ENCODE results near the gene NNAT. TPM values are rescaled to one million over a fixed set of nuclear protein-coding genes. Genes with fewer than 3 reads are reported as not detected.
A peak's percentile ranks its signal among the peaks of the same experiment; 100 is the strongest.

Gene NNAT
- total RNA-seq, 1 donor from 2014 or later = not detected

- no peak for DNase-seq (ENCODE audit: low spot score)
- H3K9me3 ChIP-seq (ENCODE audit: low read depth) = no peaks in the 10 kb centered on the region
- peaks cover 33% of the 10 kb centered on the region for H3K4me1 ChIP-seq
- no peak overlapping the region for H3K27ac ChIP-seq
- no peak overlapping the region for H3K27ac Mint-ChIP-seq
- no peaks in the 10 kb centered on the region for H3K27me3 ChIP-seq
- peaks cover 57% of the 10 kb centered on the region for H3K79me2 ChIP-seq (ENCODE audit: low read depth)
- H3K36me3 ChIP-seq = no peaks in the 10 kb centered on the region
- H3K4me2 ChIP-seq = no peak overlapping the region
- H3K4me1 Mint-ChIP-seq = peaks cover 47% of the 10 kb centered on the region
- H4K20me1 ChIP-seq (ENCODE audit: low read depth) = peaks cover 53% of the 10 kb centered on the region
- H3K9me3 Mint-ChIP-seq = peaks cover 8% of the 10 kb centered on the region
- H3K36me3 Mint-ChIP-seq = peaks cover 40% of the 10 kb centered on the region
- H3F3A ChIP-seq (ENCODE audit: low read depth) = peaks cover 14% of the 10 kb centered on the region
- H3K9ac ChIP-seq = no peak overlapping the region
- H3K4me3 ChIP-seq = no peak overlapping the region
- H2AFZ ChIP-seq (replicated peaks) = no peak overlapping the region
- H3K4me3 Mint-ChIP-seq = no peak overlapping the region
- TF ChIP-seq EZH2phosphoT487 (IDR thresholded peaks at IDR 0.05) = no peak
- TF ChIP-seq EZH2 (IDR thresholded peaks at IDR 0.05) = no peak
- TF ChIP-seq CTCF (IDR thresholded peaks at IDR 0.05) = no peak
- no peaks in the 10 kb centered on the region for H3K27me3 Mint-ChIP-seq (ENCODE audit: insufficient read depth, low read depth)
Observed at GRCh38 chr20:37515876-37516275, 5.2 kb upstream of the NNAT start.

GRCh38 chr20:37516811-37517750 is 4.0 kb upstream of the NNAT start:
- Mint-ChIP-seq H3K9me3 (peaks cover 10% of the 10 kb centered on the region), H3K27ac (no peak overlapping the region), H3K4me3 (no peak overlapping the region), H3K4me1 (peaks cover 48% of the 10 kb centered on the region), H3K36me3 (peaks cover 34% of the 10 kb centered on the region), H3K27me3 (ENCODE audit: insufficient read depth, low read depth) (no peaks in the 10 kb centered on the region)
- peak overlapping the region; percentile 29 for H3K4me2 ChIP-seq
- peaks cover 5% of the 10 kb centered on the region for H3K9me3 ChIP-seq (ENCODE audit: low read depth)
- peaks cover 69% of the 10 kb centered on the region for H3K79me2 ChIP-seq (ENCODE audit: low read depth)
- H3K4me1 ChIP-seq = peaks cover 33% of the 10 kb centered on the region
- no peak overlapping the region for H3K9ac ChIP-seq
- peaks cover 19% of the 10 kb centered on the region for H3F3A ChIP-seq (ENCODE audit: low read depth)
- H4K20me1 ChIP-seq (ENCODE audit: low read depth) = peaks cover 48% of the 10 kb centered on the region
- TF ChIP-seq EZH2 (IDR thresholded peaks at IDR 0.05) = no peak
- no peak for TF ChIP-seq CTCF (IDR thresholded peaks at IDR 0.05)
- no peak for TF ChIP-seq EZH2phosphoT487 (IDR thresholded peaks at IDR 0.05)
- H3K36me3 ChIP-seq = no peaks in the 10 kb centered on the region
- no peak overlapping the region for H3K27ac ChIP-seq
- H3K4me3 ChIP-seq = no peak overlapping the region
- H3K27me3 ChIP-seq = no peaks in the 10 kb centered on the region
- H2AFZ ChIP-seq (replicated peaks) = no peak overlapping the region
- no peak for DNase-seq (ENCODE audit: low spot score)

GRCh38 chr20:37518059-37518458 is 3.0 kb upstream of the NNAT start:
- Histone ChIP-seq H3K9me3 (ENCODE audit: low read depth) (peaks cover 5% of the 10 kb centered on the region), H3K4me2 (no peak overlapping the region), H3K27ac (no peak overlapping the region), H4K20me1 (ENCODE audit: low read depth) (peaks cover 48% of the 10 kb centered on the region), H3K79me2 (ENCODE audit: low read depth) (peaks cover 73% of the 10 kb centered on the region), H3K36me3 (no peaks in the 10 kb centered on the region), H3K4me3 (no peak overlapping the region), H2AFZ (replicated peaks) (no peak overlapping the region), H3K9ac (no peak overlapping the region), H3K27me3 (no peaks in the 10 kb centered on the region), H3F3A (ENCODE audit: low read depth) (peaks cover 19% of the 10 kb centered on the region), H3K4me1 (peaks cover 33% of the 10 kb centered on the region)
- TF ChIP-seq EZH2 (IDR thresholded peaks at IDR 0.05) = no peak
- no peak for TF ChIP-seq EZH2phosphoT487 (IDR thresholded peaks at IDR 0.05)
- no peak for TF ChIP-seq CTCF (IDR thresholded peaks at IDR 0.05)
- no peak for DNase-seq (ENCODE audit: low spot score)
- H3K27ac Mint-ChIP-seq = no peak overlapping the region
- peaks cover 36% of the 10 kb centered on the region for H3K36me3 Mint-ChIP-seq
- H3K27me3 Mint-ChIP-seq (ENCODE audit: insufficient read depth, low read depth) = no peaks in the 10 kb centered on the region
- peak overlapping the region; percentile 30 for H3K4me3 Mint-ChIP-seq
- H3K9me3 Mint-ChIP-seq = peaks cover 10% of the 10 kb centered on the region
- peaks cover 50% of the 10 kb centered on the region for H3K4me1 Mint-ChIP-seq
